Measurements from ENCODE around the gene AQP1. TPM values are rescaled to one million over a fixed set of nuclear protein-coding genes. Genes with fewer than 3 reads are reported as not detected.

Gene AQP1
- total and polyA plus RNA-seq, 2 donors (not counting 1 experiment from before 2014, with no cell fraction given) = not detected

DNA sequence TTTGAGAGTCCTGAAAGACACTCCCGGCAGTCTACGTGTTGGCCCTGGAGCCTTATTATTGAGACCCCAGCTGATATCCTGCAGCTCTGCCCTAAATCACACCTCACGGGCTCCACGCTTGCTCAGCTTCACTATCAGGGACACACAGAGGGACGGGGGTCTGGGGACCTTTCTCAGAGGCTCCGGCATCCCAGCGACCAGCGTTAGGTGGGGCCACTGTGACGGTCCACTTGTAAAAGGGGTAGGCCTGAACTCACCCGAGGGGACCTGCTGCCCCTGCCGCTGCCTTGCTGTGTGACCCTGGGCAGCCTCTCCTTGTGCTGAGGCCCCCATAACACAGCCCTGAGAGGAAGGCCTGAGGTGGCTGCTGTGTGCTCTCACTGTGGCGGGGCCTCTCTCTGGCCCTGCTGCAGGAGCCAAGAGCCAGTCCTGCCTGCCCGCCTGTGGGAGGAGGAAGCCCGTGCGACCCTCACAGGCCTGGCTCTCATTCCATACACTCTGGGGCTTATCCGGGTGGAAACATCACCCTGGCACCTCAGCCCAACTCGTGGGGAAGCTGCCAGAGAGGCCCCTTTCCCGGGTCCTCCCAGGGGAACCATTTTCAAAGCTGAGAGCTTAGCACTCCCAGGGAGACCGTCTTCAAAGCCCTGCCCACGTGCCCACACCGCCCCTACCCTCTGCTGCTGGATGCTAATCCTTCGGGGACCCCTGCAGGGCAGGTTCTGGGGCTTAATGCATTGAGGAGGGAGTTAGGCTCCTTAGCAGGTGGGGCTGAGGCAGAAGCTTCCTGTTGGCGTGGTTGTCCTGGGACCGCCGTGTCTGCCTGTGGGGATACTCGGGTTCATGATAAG lies 21.7 kb downstream of the AQP1 start:
- Histone ChIP-seq H3K27me3 (replicated peaks in 1 of 4; ENCODE audit: control extremely low read depth in 1 of 4, control insufficient read depth in 3 of 4, insufficient read depth in 4 of 4, low read length in 3 of 4) (peaks cover 0 to 12% (median under 1%) of the 10 kb centered on the region in 4 experiments), H3K9me3 (ENCODE audit: control extremely low read depth in 1 of 3, control insufficient read depth in 2 of 3, insufficient read depth in 1 of 3, low read length in 2 of 3) (peaks cover 0 to 4% (median 0%) of the 10 kb centered on the region in 3 donors), H2AFZ (ENCODE audit: insufficient read depth, low read depth, low read length, poor library complexity, severe bottlenecking) (no peak overlapping the region), H3K27ac (ENCODE audit: low read length in 2 of 2) (no peak overlapping the region), H3K9ac (ENCODE audit: low read length) (no peak overlapping the region), H3K4me3 (ENCODE audit: control extremely low read depth in 1 of 5, extremely low read depth in 1 of 5, insufficient read depth in 1 of 5, low read depth in 2 of 5, low read length in 4 of 5) (no peak overlapping the region), H3K36me3 (replicated peaks in 1 of 2; ENCODE audit: control extremely low read depth in 1 of 2, control insufficient read depth in 1 of 2, extremely low read depth in 1 of 2, insufficient read depth in 2 of 2, low read length in 1 of 2) (no peaks in the 10 kb centered on the region), H3K79me2 (ENCODE audit: control insufficient read depth, insufficient read depth, low read length) (no peaks in the 10 kb centered on the region), H3K4me1 (ENCODE audit: control insufficient read depth in 2 of 2, insufficient read depth in 2 of 2, low read length in 2 of 2) (no peaks in the 10 kb centered on the region), H4K20me1 (ENCODE audit: control insufficient read depth, insufficient read depth, low read length, poor library complexity, severe bottlenecking) (no peaks in the 10 kb centered on the region), H3K4me2 (replicated peaks; ENCODE audit: low read depth, low read length, poor library complexity, severe bottlenecking) (no peak overlapping the region)
- TF ChIP-seq, protein P1, sequence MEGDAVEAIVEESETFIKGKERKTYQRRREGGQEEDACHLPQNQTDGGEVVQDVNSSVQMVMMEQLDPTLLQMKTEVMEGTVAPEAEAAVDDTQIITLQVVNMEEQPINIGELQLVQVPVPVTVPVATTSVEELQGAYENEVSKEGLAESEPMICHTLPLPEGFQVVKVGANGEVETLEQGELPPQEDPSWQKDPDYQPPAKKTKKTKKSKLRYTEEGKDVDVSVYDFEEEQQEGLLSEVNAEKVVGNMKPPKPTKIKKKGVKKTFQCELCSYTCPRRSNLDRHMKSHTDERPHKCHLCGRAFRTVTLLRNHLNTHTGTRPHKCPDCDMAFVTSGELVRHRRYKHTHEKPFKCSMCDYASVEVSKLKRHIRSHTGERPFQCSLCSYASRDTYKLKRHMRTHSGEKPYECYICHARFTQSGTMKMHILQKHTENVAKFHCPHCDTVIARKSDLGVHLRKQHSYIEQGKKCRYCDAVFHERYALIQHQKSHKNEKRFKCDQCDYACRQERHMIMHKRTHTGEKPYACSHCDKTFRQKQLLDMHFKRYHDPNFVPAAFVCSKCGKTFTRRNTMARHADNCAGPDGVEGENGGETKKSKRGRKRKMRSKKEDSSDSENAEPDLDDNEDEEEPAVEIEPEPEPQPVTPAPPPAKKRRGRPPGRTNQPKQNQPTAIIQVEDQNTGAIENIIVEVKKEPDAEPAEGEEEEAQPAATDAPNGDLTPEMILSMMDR (IDR thresholded peaks at IDR 0.05) = no peak
- no peak for TF ChIP-seq EZH2 (IDR thresholded peaks at IDR 0.05; ENCODE audit: borderline replicate concordance, insufficient read depth, low read depth, low read length, poor library complexity, severe bottlenecking)
- intact Hi-C loops (cut with micrococcal nuclease) = no loop called here
- H3K4me3 Mint-ChIP-seq = no peak overlapping the region
- 85% methylated on average over 23 of the region's 26 CpGs for WGBS (ENCODE audit: insufficient coverage)
- ChIA-PET CTCF (no interaction called here), POLR2A (no interaction called here)
- ATAC-seq (ENCODE audit: low read depth) (no peak), DNase-seq (no peak)
- no peaks in the 10 kb centered on the region for H3K9me3 Mint-ChIP-seq (ENCODE audit: insufficient read depth)
- H3K4me1 Mint-ChIP-seq = no peaks in the 10 kb centered on the region
- no peak overlapping the region for H3K27ac Mint-ChIP-seq
- H3K27me3 Mint-ChIP-seq = peaks cover 8% of the 10 kb centered on the region

DNA sequence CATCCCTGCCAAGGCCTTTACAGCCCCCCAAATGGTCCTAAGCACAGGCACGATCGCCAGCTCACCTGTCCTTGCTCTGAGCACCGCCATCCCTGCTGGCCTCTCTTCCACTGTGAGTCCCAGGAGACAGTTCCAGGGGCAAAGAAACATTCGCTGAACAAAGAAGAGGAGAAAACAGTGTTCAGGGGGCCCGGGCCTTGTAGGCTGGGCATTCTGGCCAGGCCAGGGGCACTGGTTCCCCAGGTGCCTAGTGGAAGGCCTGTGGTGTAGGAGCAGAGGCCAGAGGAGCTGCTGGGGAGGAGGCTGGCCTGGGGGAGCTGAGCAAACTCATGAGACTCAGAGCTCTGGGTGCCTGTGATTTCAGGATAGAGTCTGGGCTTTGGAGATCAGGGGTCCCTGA lies 22.6 kb downstream of the AQP1 start:
- Histone ChIP-seq H3K36me3 (replicated peaks in 1 of 2; ENCODE audit: control extremely low read depth in 1 of 2, control insufficient read depth in 1 of 2, extremely low read depth in 1 of 2, insufficient read depth in 2 of 2, low read length in 1 of 2) (no peaks in the 10 kb centered on the region), H3K27me3 (replicated peaks in 1 of 4; ENCODE audit: control extremely low read depth in 1 of 4, control insufficient read depth in 3 of 4, insufficient read depth in 4 of 4, low read length in 3 of 4) (peaks cover 0 to 18% (median 2%) of the 10 kb centered on the region in 4 experiments), H3K9me3 (ENCODE audit: control extremely low read depth in 1 of 3, control insufficient read depth in 2 of 3, insufficient read depth in 1 of 3, low read length in 2 of 3) (peaks cover 0 to 4% (median 0%) of the 10 kb centered on the region in 3 donors), H2AFZ (ENCODE audit: insufficient read depth, low read depth, low read length, poor library complexity, severe bottlenecking) (no peak overlapping the region), H3K4me2 (replicated peaks; ENCODE audit: low read depth, low read length, poor library complexity, severe bottlenecking) (no peak overlapping the region), H3K79me2 (ENCODE audit: control insufficient read depth, insufficient read depth, low read length) (no peaks in the 10 kb centered on the region), H3K27ac (ENCODE audit: low read length in 2 of 2) (no peak overlapping the region), H3K4me3 (ENCODE audit: control extremely low read depth in 1 of 5, extremely low read depth in 1 of 5, insufficient read depth in 1 of 5, low read depth in 2 of 5, low read length in 4 of 5) (no peak overlapping the region), H4K20me1 (ENCODE audit: control insufficient read depth, insufficient read depth, low read length, poor library complexity, severe bottlenecking) (no peaks in the 10 kb centered on the region), H3K4me1 (ENCODE audit: control insufficient read depth in 2 of 2, insufficient read depth in 2 of 2, low read length in 2 of 2) (peaks cover 0 to 3% of the 10 kb centered on the region in 2 donors), H3K9ac (ENCODE audit: low read length) (no peak overlapping the region)
- DNase-seq = no peak
- POLR2A ChIA-PET = no interaction called here
- no peaks in the 10 kb centered on the region for H3K9me3 Mint-ChIP-seq (ENCODE audit: insufficient read depth)
- TF ChIP-seq, protein P1 (IDR thresholded peaks at IDR 0.05) = no peak
- TF ChIP-seq EZH2 (IDR thresholded peaks at IDR 0.05; ENCODE audit: borderline replicate concordance, insufficient read depth, low read depth, low read length, poor library complexity, severe bottlenecking) = no peak
- H3K27me3 Mint-ChIP-seq = peaks cover 8% of the 10 kb centered on the region
- H3K4me1 Mint-ChIP-seq = no peaks in the 10 kb centered on the region
- H3K27ac Mint-ChIP-seq = no peak overlapping the region
- 85% methylated on average over 5 of the region's 5 CpGs for WGBS (ENCODE audit: insufficient coverage)
- H3K4me3 Mint-ChIP-seq = no peak overlapping the region
- intact Hi-C loops (cut with micrococcal nuclease) = no loop called here
- CTCF ChIA-PET = no interaction called here
- ATAC-seq (ENCODE audit: low read depth) = no peak
